CD8-positive, alpha-beta memory T cell (primary cell): ENCODE results near the gene SUPV3L1. TPM values are rescaled to one million over a fixed set of nuclear protein-coding genes. Genes with fewer than 3 reads are reported as not detected.
"Not testable (repeated sequence)": the region's sequence is repeated elsewhere in the genome, so short reads cannot be mapped to it uniquely, and the experiment has no call there.

ENCODE experiments used
- CTCF ChIA-PET: fragments of 350-600 bp; sonication (Branson Sonifier 250); formaldehyde crosslinking; loops from one replicate; lab custom pipeline; 2021; ENCODE audit warnings: antibody characterized with exemption; lab: Charles Lee
- POLR2A ChIA-PET: fragments of 350-600 bp; sonication (Branson Sonifier 250); formaldehyde crosslinking; loops from one replicate; lab custom pipeline; 2021; ENCODE audit warnings: antibody characterized with exemption; lab: Charles Lee
- DNase-seq, 5 donors: peaks; one replicate each; pipeline versions ENCODE4 v3.0.0 to v3.0.0-alpha.2; 2020 to 2022; ENCODE audit warnings: mixed read lengths in 1 of 5
- H3K27ac ChIP-seq: one replicate; pipeline ENCODE4 v1.7.0; 2013; ENCODE audit warnings: low read depth, mild to moderate bottlenecking, low read length, moderate library complexity
- H3K27me3 ChIP-seq: 2 replicates; pipeline ENCODE4 v1.7.0; 2013; ENCODE audit warnings: low read length, mild to moderate bottlenecking; ENCODE audit not compliant: insufficient read depth, poor library complexity, severe bottlenecking
- H3K36me3 ChIP-seq: 2 replicates; pipeline ENCODE4 v1.7.0; 2013; ENCODE audit warnings: mild to moderate bottlenecking, low read length, moderate library complexity; ENCODE audit not compliant: insufficient read depth
- H3K4me1 ChIP-seq: 2 replicates; pipeline ENCODE4 v1.7.0; 2013; ENCODE audit warnings: mild to moderate bottlenecking, low read length, moderate library complexity; ENCODE audit not compliant: insufficient read depth
- H3K4me3 ChIP-seq: 2 replicates; pipeline ENCODE4 v1.7.0; 2013; ENCODE audit warnings: mild to moderate bottlenecking, low read length
- H3K9me3 ChIP-seq: 2 replicates; pipeline ENCODE4 v1.7.0; 2013; ENCODE audit warnings: mild to moderate bottlenecking, low read length
- H3K27ac Mint-ChIP-seq, 8 donors: one replicate each; pipeline ENCODE4 v1.8.0; 2020 to 2021; ENCODE audit warnings: mixed read lengths in 8 of 8, mild to moderate bottlenecking in 6 of 8, inconsistent platforms in 3 of 8, moderate library complexity in 3 of 8
- H3K27me3 Mint-ChIP-seq, 2 donors: one replicate each; pipeline ENCODE4 v1.8.0; 2020 to 2021; ENCODE audit warnings: mixed read lengths in 2 of 2, mild to moderate bottlenecking in 1 of 2, moderate library complexity in 1 of 2
- H3K36me3 Mint-ChIP-seq, 3 donors: one replicate each; pipeline ENCODE4 v1.8.0; 2020 to 2021; ENCODE audit warnings: mixed read lengths in 3 of 3, inconsistent platforms in 1 of 3, mild to moderate bottlenecking in 1 of 3
- H3K4me1 Mint-ChIP-seq, 3 donors: one replicate each; pipeline ENCODE4 v1.8.0; 2020 to 2021; ENCODE audit warnings: mixed read lengths in 3 of 3, inconsistent platforms in 1 of 3, mild to moderate bottlenecking in 1 of 3
- H3K4me3 Mint-ChIP-seq, 7 donors: one replicate each; pipeline ENCODE4 v1.8.0; 2020 to 2021; ENCODE audit warnings: mixed read lengths in 7 of 7, mild to moderate bottlenecking in 6 of 7, moderate library complexity in 4 of 7, inconsistent platforms in 2 of 7
- H3K9me3 Mint-ChIP-seq, 5 donors: one replicate each; pipeline ENCODE4 v1.8.0; 2020 to 2022; ENCODE audit warnings: mixed read lengths in 5 of 5, mild to moderate bottlenecking in 3 of 5, moderate library complexity in 2 of 5, inconsistent platforms in 1 of 5
- polyA plus RNA-seq: library from polyadenylated mRNA; unstranded; fragments of 300-500 nt; fragmentation: Illumina TruSeq; gene quantifications from one replicate; pipeline ENCODE4 v1.2.3, GENCODE V29; 2021
- total RNA-seq, 2 experiments: library from RNA; stranded (reverse); gene quantifications; one replicate each; pipeline ENCODE4 v1.2.3, GENCODE V29; 2021

SUPV3L1 gene
- total RNA-seq (10 to 100 TPM; 50.0 to 51.0 TPM), polyA plus RNA-seq (25.1 TPM)

DNA sequence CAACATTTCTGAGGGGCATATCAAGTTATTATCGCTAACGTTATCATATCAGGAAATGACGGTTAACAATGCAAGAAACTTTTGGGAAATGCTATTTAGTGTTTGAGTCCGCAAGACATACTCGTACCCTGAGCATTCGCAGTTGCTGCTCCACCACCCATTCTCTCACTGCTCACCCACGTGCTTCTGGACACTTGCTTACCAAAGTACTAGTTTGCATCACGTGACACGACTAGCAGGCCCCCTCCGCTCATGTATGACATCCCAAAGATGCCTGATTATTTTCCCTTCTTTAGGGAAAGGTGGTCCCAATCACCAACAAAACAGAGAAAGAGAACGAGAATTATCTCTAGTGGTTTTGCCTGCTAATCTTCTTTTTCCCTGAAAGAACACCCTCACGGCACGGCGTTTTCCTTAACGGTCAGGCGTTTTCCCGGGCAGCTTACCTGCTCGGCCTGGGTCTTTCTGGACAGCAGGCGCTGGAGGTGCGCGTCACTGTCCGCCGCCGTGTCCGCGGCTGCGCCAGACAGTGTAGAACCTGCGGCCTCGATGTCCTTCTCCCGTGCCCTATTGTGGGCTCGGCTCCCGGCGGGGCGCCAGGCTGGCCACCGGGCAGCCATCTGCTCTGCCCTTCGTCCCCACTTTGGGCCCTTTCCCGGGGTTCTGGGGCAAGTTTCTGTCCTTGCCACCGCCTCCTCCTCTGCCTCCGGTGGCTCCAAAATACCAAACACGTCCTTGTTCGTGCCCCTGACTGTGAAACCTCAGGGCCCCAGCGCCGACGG is at the start of gene SUPV3L1:
SUPV3L1 (plus strand) TSS at position 492 of the 782 bp plus-strand sequence; CDS start at position 550, 58 bp downstream.
- CTCF ChIA-PET = interaction anchor here (1.1 to 1.4 kb wide), 2 partner anchors 10 to 26 kb away, joined by 3 to 4 read pairs; no protein-coding TSS in a partner anchor
- H3K27me3 Mint-ChIP-seq = peaks cover 0 to 5% of the 10 kb centered on the region in 2 donors
- peak within 1 kb of the TSS; percentile 97 for H3K27ac ChIP-seq
- peak within 1 kb of the TSS; percentile 77 for H3K4me3 ChIP-seq
- no peaks in the 10 kb centered on the region for H3K9me3 Mint-ChIP-seq
- H3K36me3 Mint-ChIP-seq = peaks cover 0 to 33% (median 3%) of the 10 kb centered on the region in 3 donors
- peak; percentile 76 to 91 (median 89) for DNase-seq
- no peaks in the 10 kb centered on the region for H3K9me3 ChIP-seq
- POLR2A ChIA-PET = interaction anchor here (1.4 kb wide), 1 partner anchor 279 kb away, joined by 4 read pairs; the partner anchor contains the start of gene DDX50
- H3K4me1 Mint-ChIP-seq = peaks cover 43 to 53% (median 53%) of the 10 kb centered on the region in 3 donors
- peak within 1 kb of the TSS; percentile 99 to 100 (median 100) for H3K27ac Mint-ChIP-seq
- H3K36me3 ChIP-seq = peaks cover 13% of the 10 kb centered on the region
- H3K27me3 ChIP-seq = no peaks in the 10 kb centered on the region
- H3K4me1 ChIP-seq = peaks cover 15% of the 10 kb centered on the region
- H3K4me3 Mint-ChIP-seq = peak within 1 kb of the TSS; percentile 95 to 99 (median 97)

DNA sequence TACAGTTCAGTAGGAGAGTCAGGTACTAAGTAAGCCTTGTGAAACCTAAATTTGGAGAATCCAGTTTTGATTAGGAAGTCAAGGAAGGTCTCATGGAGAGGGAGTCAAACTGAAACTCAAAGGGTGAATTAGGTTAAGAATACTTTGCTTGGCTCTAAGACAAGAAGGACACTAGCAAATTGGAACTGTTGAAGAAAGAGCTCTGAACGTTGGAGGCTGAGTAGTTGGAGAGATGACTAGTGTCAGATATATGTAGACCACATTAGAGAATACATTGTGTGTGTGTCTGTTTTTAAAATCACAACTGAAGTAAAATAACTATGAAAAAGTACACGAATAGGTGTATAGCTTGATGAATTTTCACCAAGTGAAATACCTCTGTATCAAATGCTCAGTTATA is 49.8 kb upstream of the SUPV3L1 start:
- Histone ChIP-seq H3K36me3 (peaks cover 8% of the 10 kb centered on the region), H3K27me3 (no peaks in the 10 kb centered on the region), H3K27ac (no peak overlapping the region), H3K9me3 (no peaks in the 10 kb centered on the region), H3K4me1 (peaks cover 17% of the 10 kb centered on the region), H3K4me3 (no peak overlapping the region)
- H3K27ac Mint-ChIP-seq = peak overlapping the region in 5 of 8 donors; percentile 16 to 65 (median 44)
- H3K4me3 Mint-ChIP-seq = peak overlapping the region in 2 of 7 donors; percentile 0 to 42
- peaks cover 47 to 70% (median 63%) of the 10 kb centered on the region in 3 donors for H3K4me1 Mint-ChIP-seq
- H3K27me3 Mint-ChIP-seq = peaks cover 0 to 1% of the 10 kb centered on the region in 2 donors
- ChIA-PET POLR2A (interaction anchor here (0.6 kb wide), 1 partner anchor 43 kb away, joined by 3 read pairs; the partner anchor contains the start of gene SRGN), CTCF (interaction anchor here (1.0 kb wide), 1 partner anchor 98 kb away, joined by 3 read pairs; no protein-coding TSS in a partner anchor)
- peaks cover 3 to 27% (median 10%) of the 10 kb centered on the region in 3 donors for H3K36me3 Mint-ChIP-seq
- no peak for DNase-seq
- no peaks in the 10 kb centered on the region for H3K9me3 Mint-ChIP-seq

DNA sequence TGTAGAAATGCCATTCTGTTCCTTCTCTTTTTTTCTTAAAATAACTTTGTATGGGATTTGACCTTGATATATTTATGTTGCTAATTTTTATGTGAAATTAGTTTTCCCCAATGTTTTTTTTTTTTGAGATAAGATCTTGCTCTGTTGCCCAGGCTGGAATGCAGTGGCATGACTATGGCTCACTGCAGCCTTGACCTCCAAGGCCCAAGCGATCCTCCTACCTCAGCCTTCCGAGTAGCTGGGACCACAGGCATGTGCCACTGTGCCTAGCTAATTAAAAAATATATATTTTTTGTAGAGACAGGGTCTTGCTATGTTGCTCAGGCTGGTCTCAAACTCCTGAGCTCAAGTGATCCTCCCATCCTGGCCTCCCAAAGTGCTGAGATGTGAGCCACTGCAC is 40.1 kb upstream of the SUPV3L1 start:
- no peak for DNase-seq
- Histone ChIP-seq H3K27me3 (no peaks in the 10 kb centered on the region), H3K9me3 (no peaks in the 10 kb centered on the region), H3K36me3 (peaks cover 16% of the 10 kb centered on the region), H3K4me1 (no peaks in the 10 kb centered on the region), H3K27ac (no peak overlapping the region), H3K4me3 (no peak overlapping the region)
- ChIA-PET POLR2A (interaction anchor here (0.7 kb wide), 1 partner anchor 419 kb away, joined by 5 read pairs; the partner anchor contains the start of gene CCAR1), CTCF (no interaction called here)
- peaks cover 43 to 68% (median 61%) of the 10 kb centered on the region in 3 donors for H3K4me1 Mint-ChIP-seq
- H3K27me3 Mint-ChIP-seq = no peaks in the 10 kb centered on the region
- H3K36me3 Mint-ChIP-seq = peaks cover 3 to 43% (median 4%) of the 10 kb centered on the region in 3 donors
- peak overlapping the region in 1 of 8 donors; percentile 71 for H3K27ac Mint-ChIP-seq
- H3K4me3 Mint-ChIP-seq = no peak overlapping the region
- no peaks in the 10 kb centered on the region for H3K9me3 Mint-ChIP-seq

DNA sequence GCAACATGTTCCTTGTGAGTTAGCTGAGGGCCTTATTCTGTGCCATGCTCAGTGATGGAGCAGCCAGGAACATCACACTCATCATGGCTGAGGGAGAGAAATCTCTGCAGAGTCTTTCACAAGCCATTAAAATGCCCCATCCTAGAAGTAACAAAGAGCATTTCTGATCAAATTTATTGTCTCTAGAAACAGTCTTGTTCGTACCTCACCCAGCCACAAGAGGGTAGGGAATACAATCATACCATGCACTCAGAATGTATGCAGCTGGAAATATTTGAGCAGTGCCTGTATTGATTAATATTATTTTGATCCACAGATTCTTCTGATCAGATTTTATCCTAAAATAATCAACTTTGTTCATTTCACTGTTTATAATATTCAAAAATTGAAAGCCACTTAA is 38.7 kb upstream of the SUPV3L1 start:
- H3K36me3 ChIP-seq = peaks cover 16% of the 10 kb centered on the region
- no peak for DNase-seq
- H3K4me1 ChIP-seq = no peaks in the 10 kb centered on the region
- H3K36me3 Mint-ChIP-seq = peaks cover 0 to 36% (median 4%) of the 10 kb centered on the region in 3 donors
- H3K4me3 Mint-ChIP-seq = no peak overlapping the region
- H3K27ac Mint-ChIP-seq = peak overlapping the region in 2 of 8 donors; percentile 21 to 34
- no peaks in the 10 kb centered on the region for H3K27me3 Mint-ChIP-seq
- H3K27me3 ChIP-seq = no peaks in the 10 kb centered on the region
- no peak overlapping the region for H3K4me3 ChIP-seq
- ChIA-PET POLR2A (no interaction called here), CTCF (no interaction called here)
- H3K9me3 ChIP-seq = no peaks in the 10 kb centered on the region
- no peak overlapping the region for H3K27ac ChIP-seq
- peaks cover 41 to 71% (median 66%) of the 10 kb centered on the region in 3 donors for H3K4me1 Mint-ChIP-seq
- no peaks in the 10 kb centered on the region for H3K9me3 Mint-ChIP-seq

DNA sequence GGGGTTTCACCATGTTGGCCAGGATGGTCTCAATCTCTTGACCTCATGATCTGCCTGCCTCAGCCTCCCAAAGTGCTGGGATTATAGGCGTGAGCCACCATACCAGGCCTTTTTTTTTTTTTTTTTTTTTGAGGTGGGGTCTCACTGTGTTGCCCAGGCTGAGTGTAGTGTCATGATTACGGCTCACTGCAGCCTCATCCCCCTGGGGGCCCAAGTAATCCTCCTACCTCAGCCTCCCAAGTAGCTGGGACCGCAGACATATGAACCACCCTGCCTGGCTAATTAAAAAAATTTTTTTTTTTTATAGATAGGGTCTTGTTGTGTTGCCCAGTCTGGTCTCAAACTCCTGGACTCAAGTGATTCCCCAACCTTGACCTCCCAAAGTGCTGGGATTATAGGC is 38.0 kb upstream of the SUPV3L1 start:
- POLR2A ChIA-PET, CTCF ChIA-PET, H3K27ac ChIP-seq, H3K9me3 Mint-ChIP-seq, H3K4me3 ChIP-seq, H3K27me3 ChIP-seq, H3K4me1 ChIP-seq, H3K4me3 Mint-ChIP-seq, H3K9me3 ChIP-seq, DNase-seq, H3K27me3 Mint-ChIP-seq: not testable (repeated sequence)
- peaks cover 46 to 75% (median 74%) of the 10 kb centered on the region in 3 donors for H3K4me1 Mint-ChIP-seq
- H3K27ac Mint-ChIP-seq = peak overlapping the region in 2 of 8 donors; percentile 20 to 87
- peaks cover 0 to 34% (median 4%) of the 10 kb centered on the region in 3 donors for H3K36me3 Mint-ChIP-seq
- H3K36me3 ChIP-seq = peaks cover 13% of the 10 kb centered on the region

DNA sequence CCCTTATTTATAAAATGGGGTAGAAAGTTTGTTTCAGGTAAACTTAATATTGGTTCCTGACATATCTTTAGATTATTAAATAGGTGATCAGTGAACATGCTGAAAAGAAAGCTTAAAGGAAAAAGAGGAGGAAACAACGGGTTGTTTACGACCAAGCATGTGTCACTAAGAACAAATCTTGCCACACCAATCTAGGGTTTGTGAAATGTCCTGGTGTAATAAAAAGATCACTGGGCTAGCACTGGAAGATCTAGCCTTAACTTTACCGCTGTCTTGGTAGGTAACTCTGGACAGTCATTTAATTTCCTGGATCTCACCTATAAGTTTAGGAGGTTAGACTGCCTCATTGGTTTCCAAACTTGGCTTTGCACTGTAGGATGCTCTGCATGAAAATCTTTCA is 37.1 kb upstream of the SUPV3L1 start:
- Histone ChIP-seq H3K36me3 (peaks cover 8% of the 10 kb centered on the region), H3K27me3 (no peaks in the 10 kb centered on the region), H3K4me3 (no peak overlapping the region), H3K27ac (no peak overlapping the region), H3K4me1 (peaks cover 6% of the 10 kb centered on the region), H3K9me3 (no peaks in the 10 kb centered on the region)
- DNase-seq = no peak
- CTCF ChIA-PET = no interaction called here
- no peaks in the 10 kb centered on the region for H3K27me3 Mint-ChIP-seq
- H3K27ac Mint-ChIP-seq = peak overlapping the region in 3 of 8 donors; percentile 2 to 61 (median 23)
- H3K4me1 Mint-ChIP-seq = peaks cover 46 to 71% (median 69%) of the 10 kb centered on the region in 3 donors
- peak overlapping the region in 1 of 7 donors; percentile 13 for H3K4me3 Mint-ChIP-seq
- POLR2A ChIA-PET = interaction anchor here (0.6 kb wide), 1 partner anchor 483 kb away, joined by 4 read pairs; no protein-coding TSS in a partner anchor
- H3K36me3 Mint-ChIP-seq = peaks cover 0 to 29% (median 2%) of the 10 kb centered on the region in 3 donors
- no peaks in the 10 kb centered on the region for H3K9me3 Mint-ChIP-seq

DNA sequence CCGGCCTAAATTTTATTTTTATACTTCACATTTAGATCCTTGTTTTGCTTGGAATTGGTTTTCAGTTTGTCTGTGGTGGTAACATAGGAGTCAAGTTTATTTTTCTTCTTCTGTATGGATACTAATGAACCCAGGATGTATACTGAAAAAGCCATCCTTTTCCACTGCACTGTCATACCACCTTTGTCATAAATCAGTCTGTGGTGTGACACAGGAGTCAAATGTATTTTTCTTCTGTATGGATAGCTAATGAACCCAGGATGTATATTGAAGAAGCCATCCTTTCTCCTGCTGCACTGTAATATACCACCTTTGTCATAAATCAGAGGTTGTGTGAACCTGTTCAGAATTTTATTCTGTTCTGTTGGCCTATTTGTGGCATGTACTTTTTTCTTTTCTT is 34.7 kb upstream of the SUPV3L1 start:
- H3K9me3 ChIP-seq = no peaks in the 10 kb centered on the region
- POLR2A ChIA-PET = no interaction called here
- no peak overlapping the region for H3K4me3 ChIP-seq
- no peaks in the 10 kb centered on the region for H3K27me3 Mint-ChIP-seq
- H3K4me1 Mint-ChIP-seq = peaks cover 40 to 66% (median 62%) of the 10 kb centered on the region in 3 donors
- CTCF ChIA-PET = no interaction called here
- H3K36me3 ChIP-seq = peaks cover 8% of the 10 kb centered on the region
- peak overlapping the region in 3 of 8 donors; percentile 12 to 52 (median 47) for H3K27ac Mint-ChIP-seq
- H3K9me3 Mint-ChIP-seq = no peaks in the 10 kb centered on the region
- H3K4me1 ChIP-seq = peaks cover 6% of the 10 kb centered on the region
- H3K27ac ChIP-seq = no peak overlapping the region
- no peak overlapping the region for H3K4me3 Mint-ChIP-seq
- no peaks in the 10 kb centered on the region for H3K27me3 ChIP-seq
- peaks cover 0 to 33% (median 2%) of the 10 kb centered on the region in 3 donors for H3K36me3 Mint-ChIP-seq
- DNase-seq = no peak

DNA sequence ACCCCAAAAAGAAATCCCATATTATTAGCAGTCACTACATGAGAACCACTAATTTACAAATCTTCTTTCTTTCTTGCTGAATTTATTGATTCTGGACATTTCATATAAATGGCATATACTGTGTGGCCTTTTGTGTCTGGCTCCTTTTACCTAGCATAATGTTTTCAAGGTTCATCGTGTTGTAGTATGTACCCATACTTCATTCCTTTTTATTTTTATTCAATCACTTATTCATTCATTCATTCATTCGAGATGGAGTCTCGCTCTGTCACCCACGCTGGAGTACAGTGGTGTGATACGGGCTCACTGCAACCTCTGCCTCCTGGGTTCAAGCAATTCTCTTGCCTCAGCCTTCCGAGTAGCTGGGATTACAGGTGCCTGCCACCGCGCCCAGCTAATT is 34.2 kb upstream of the SUPV3L1 start:
- H3K9me3 ChIP-seq = no peaks in the 10 kb centered on the region
- CTCF ChIA-PET = no interaction called here

More for the DNA sequence above, 34.2 kb upstream of the SUPV3L1 start:
- Mint-ChIP-seq H3K27ac (peak overlapping the region in 2 of 8 donors; percentile 12 to 41), H3K27me3 (no peaks in the 10 kb centered on the region), H3K9me3 (no peaks in the 10 kb centered on the region), H3K4me1 (peaks cover 38 to 66% (median 58%) of the 10 kb centered on the region in 3 donors), H3K36me3 (peaks cover 0 to 36% (median 2%) of the 10 kb centered on the region in 3 donors), H3K4me3 (no peak overlapping the region)
- Histone ChIP-seq H3K4me3 (no peak overlapping the region), H3K4me1 (peaks cover 6% of the 10 kb centered on the region), H3K27ac (no peak overlapping the region), H3K36me3 (peaks cover 5% of the 10 kb centered on the region), H3K27me3 (no peaks in the 10 kb centered on the region)
- DNase-seq = no peak
- POLR2A ChIA-PET = no interaction called here
